H1 (cell line): ENCODE results near the gene MMD. TPM values are rescaled to one million over a fixed set of nuclear protein-coding genes. Genes with fewer than 3 reads are reported as not detected.

Experiments
- CTCF ChIA-PET: fragments of 300-600 bp; sonication (Branson Sonifier 250); formaldehyde crosslinking; loops from one replicate; lab custom pipeline; 2021; ENCODE audit not compliant: partially characterized antibody; lab: Charles Lee
- POLR2A ChIA-PET: fragments of 300-600 bp; sonication (Branson Sonifier 250); formaldehyde crosslinking; loops from one replicate; lab custom pipeline; 2021; ENCODE audit warnings: inconsistent platforms; ENCODE audit not compliant: partially characterized antibody; lab: Charles Lee
- DNase-seq, 2 experiments: peaks; one replicate each; pipeline versions ENCODE4 v3.0.0 to v3.0.0-alpha.2; 2010 to 2022; ENCODE audit warnings: low spot score in 2 of 2, low read depth in 1 of 2, mixed read lengths in 1 of 2
- FAIRE-seq: peaks from 2 replicates; lab custom pipeline; 2011; peaks lifted over from hg19 to GRCh38; lab: Jason Lieb, UNC
- H2AFZ ChIP-seq: 2 replicates; pipeline ENCODE4 v1.8.1; 2012; ENCODE audit warnings: low read length, inconsistent platforms
- H2AK5ac ChIP-seq: 2 replicates; pipeline ENCODE4 v1.6.1; 2013; ENCODE audit warnings: low read depth, low read length
- H2BK120ac ChIP-seq: replicated peaks from 2 replicates; pipeline ENCODE3; 2013; ENCODE audit warnings: low read depth, low read length, inconsistent platforms
- H2BK12ac ChIP-seq: 2 replicates; pipeline ENCODE4 v1.6.1; 2013; ENCODE audit warnings: low read depth, low read length
- H2BK15ac ChIP-seq: 2 replicates; pipeline ENCODE4 v1.6.1; 2013; ENCODE audit warnings: low read length
- H2BK20ac ChIP-seq: 2 replicates; pipeline ENCODE4 v1.6.1; 2013; ENCODE audit warnings: low read length
- H2BK5ac ChIP-seq: 2 replicates; pipeline ENCODE4 v1.6.1; 2013; ENCODE audit warnings: low read depth, low read length
- H3K14ac ChIP-seq: 2 replicates; pipeline ENCODE4 v1.6.1; 2013; ENCODE audit warnings: inconsistent platforms; ENCODE audit not compliant: insufficient read length
- H3K18ac ChIP-seq: 2 replicates; pipeline ENCODE4 v1.6.1; 2013; ENCODE audit warnings: low read length; ENCODE audit errors: extremely low read depth
- H3K23ac ChIP-seq: 2 replicates; pipeline ENCODE4 v1.6.1; 2013; ENCODE audit warnings: inconsistent platforms; ENCODE audit not compliant: insufficient read length
- H3K23me2 ChIP-seq: 2 replicates; pipeline ENCODE4 v1.6.1; 2013; ENCODE audit warnings: low read depth, low read length
- H3K27ac ChIP-seq: 2 replicates; pipeline ENCODE4 v1.6.1; 2011; ENCODE audit warnings: low read depth, low read length, inconsistent platforms
- H3K27me3 ChIP-seq, 4 experiments: replicated peaks in 1 of 4; 1 replicate in 1 of 4; 2 replicates in 3 of 4; pipeline versions ENCODE4 v1.6.1 to v1.8.1; 2011 to 2013; ENCODE audit warnings: low read length in 3 of 4, mild to moderate bottlenecking in 3 of 4, inconsistent platforms in 2 of 4, mixed read lengths in 2 of 4, moderate library complexity in 1 of 4; ENCODE audit not compliant: control insufficient read depth in 3 of 4, insufficient read depth in 3 of 4; ENCODE audit errors: extremely low read depth in 1 of 4
- H3K36me3 ChIP-seq, 4 experiments: 2 replicates each; pipeline versions ENCODE4 v1.6.1 to v1.8.1; 2011 to 2013; ENCODE audit warnings: mild to moderate bottlenecking in 4 of 4, low read length in 3 of 4, moderate library complexity in 2 of 4, control low read depth in 1 of 4, inconsistent platforms in 1 of 4; ENCODE audit not compliant: insufficient read depth in 4 of 4, control insufficient read depth in 2 of 4
- H3K4ac ChIP-seq: replicated peaks from 2 replicates; pipeline ENCODE3; 2013; ENCODE audit warnings: low read length, low read depth, mixed read lengths, inconsistent platforms; ENCODE audit not compliant: insufficient read length
- H3K4me1 ChIP-seq, 4 experiments: replicated peaks in 1 of 4; 1 replicate in 1 of 4; 2 replicates in 3 of 4; pipeline versions ENCODE4 v1.6.1 to v1.8.1; 2011 to 2013; ENCODE audit warnings: low read length in 3 of 4, inconsistent platforms in 2 of 4, mixed read lengths in 1 of 4; ENCODE audit not compliant: insufficient read depth in 4 of 4, control insufficient read depth in 3 of 4
- H3K4me2 ChIP-seq, 2 experiments: 2 replicates each; pipeline versions ENCODE4 v1.6.1 to v1.8.1; 2011 to 2013; ENCODE audit warnings: low read depth in 2 of 2, low read length in 2 of 2, control low read depth in 1 of 2, inconsistent platforms in 1 of 2, mild to moderate bottlenecking in 1 of 2; ENCODE audit not compliant: insufficient read depth in 1 of 2
- H3K4me3 ChIP-seq, 4 experiments: fragments of 200-600, 300-600 bp in 1 of 4; sonication (generic), shearing (Covaris generic), sonication (Bioruptor Twin) in 1 of 4; 2 replicates each; pipeline versions ENCODE4 v1.5.1 to v1.8.1; 2011 to 2016; ENCODE audit warnings: low read length in 4 of 4, low read depth in 3 of 4, control low read depth in 2 of 4, inconsistent platforms in 2 of 4, mild to moderate bottlenecking in 2 of 4, mixed read lengths in 1 of 4, moderate library complexity in 1 of 4; ENCODE audit not compliant: insufficient read depth in 2 of 4; ENCODE audit errors: extremely low read depth in 1 of 4
- H3K56ac ChIP-seq: replicated peaks from 2 replicates; pipeline ENCODE3; 2013; ENCODE audit warnings: low read depth, mild to moderate bottlenecking, mixed read lengths, low read length, inconsistent platforms; ENCODE audit not compliant: insufficient read length
- H3K79me1 ChIP-seq: 2 replicates; pipeline ENCODE4 v1.6.1; 2013; ENCODE audit warnings: low read depth, low read length, control low read depth
- H3K79me2 ChIP-seq, 2 experiments: 2 replicates each; pipeline versions ENCODE4 v1.6.1 to v1.8.1; 2012 to 2013; ENCODE audit warnings: low read length in 2 of 2, mild to moderate bottlenecking in 2 of 2, inconsistent platforms in 1 of 2; ENCODE audit not compliant: insufficient read depth in 2 of 2, control insufficient read depth in 1 of 2
- H3K9ac ChIP-seq, 4 experiments: replicated peaks in 1 of 4; 1 replicate in 1 of 4; 2 replicates in 3 of 4; pipeline versions ENCODE4 v1.6.1 to v1.8.1; 2011 to 2013; ENCODE audit warnings: low read depth in 3 of 4, low read length in 3 of 4, control low read depth in 2 of 4, mild to moderate bottlenecking in 2 of 4, moderate library complexity in 2 of 4, inconsistent platforms in 1 of 4; ENCODE audit errors: extremely low read depth in 1 of 4
- H3K9me3 ChIP-seq, 2 experiments: 2 replicates each; pipeline versions ENCODE4 v1.6.1 to v1.8.1; 2012 to 2013; ENCODE audit warnings: mild to moderate bottlenecking in 2 of 2, moderate library complexity in 2 of 2, control low read depth in 1 of 2, inconsistent platforms in 1 of 2, low read depth in 1 of 2, low read length in 1 of 2, mixed read lengths in 1 of 2; ENCODE audit not compliant: insufficient read depth in 2 of 2
- H4K20me1 ChIP-seq, 2 experiments: replicated peaks in 1 of 2; 2 replicates each; pipeline versions ENCODE3 to v1.8.1; 2011 to 2013; ENCODE audit warnings: inconsistent platforms in 2 of 2, low read length in 2 of 2, mild to moderate bottlenecking in 1 of 2; ENCODE audit not compliant: insufficient read depth in 2 of 2, control insufficient read depth in 1 of 2
- H4K5ac ChIP-seq: 2 replicates; pipeline ENCODE4 v1.6.1; 2013; ENCODE audit warnings: low read length, low read depth, mixed read lengths, inconsistent platforms; ENCODE audit not compliant: insufficient read length
- H4K8ac ChIP-seq: 2 replicates; pipeline ENCODE4 v1.8.0; 2013; ENCODE audit warnings: mild to moderate bottlenecking, moderate library complexity, low read length, inconsistent platforms; ENCODE audit not compliant: insufficient read depth; ENCODE audit errors: extremely low read depth
- H4K91ac ChIP-seq: replicated peaks from 2 replicates; pipeline ENCODE3; 2013; ENCODE audit warnings: low read length, mixed read lengths, inconsistent platforms; ENCODE audit not compliant: insufficient read length
- ATF3 ChIP-seq: IDR thresholded peaks from 2 replicates; pipeline ENCODE4 v1.6.1; 2011; ENCODE audit warnings: low read depth, mild to moderate bottlenecking, low read length; ENCODE audit not compliant: insufficient read depth
- CTCF ChIP-seq, 3 experiments: IDR thresholded peaks; 1 replicate in 2 of 3; 2 replicates in 1 of 3; pipeline versions ENCODE4 v1.5.1 to v1.6.1; 2011; ENCODE audit warnings: low read length in 3 of 3, mild to moderate bottlenecking in 3 of 3, inconsistent platforms in 2 of 3, low read depth in 1 of 3, moderate library complexity in 1 of 3; ENCODE audit not compliant: insufficient read depth in 1 of 3; ENCODE audit errors: control extremely low read depth in 1 of 3
- KDM4A ChIP-seq: IDR thresholded peaks from one replicate; pipeline ENCODE4 v1.7.1; 2012; ENCODE audit warnings: low read depth, mild to moderate bottlenecking, moderate library complexity, low read length, inconsistent platforms; ENCODE audit not compliant: severe bottlenecking
- RBBP5 ChIP-seq: IDR thresholded peaks from 2 replicates; pipeline ENCODE4 v1.7.1; 2012; ENCODE audit warnings: low read depth, mild to moderate bottlenecking, inconsistent platforms, low read length, moderate library complexity, borderline replicate concordance
- RFX5 ChIP-seq: IDR thresholded peaks from 2 replicates; pipeline ENCODE4 v1.6.1; 2011; ENCODE audit warnings: low read depth, low read length, improper control_type of control experiment, borderline replicate concordance
- SP1 ChIP-seq: IDR thresholded peaks from 2 replicates; pipeline ENCODE4 v1.6.1; 2011; ENCODE audit warnings: low read depth, low read length
- SP4 ChIP-seq: IDR thresholded peaks from 2 replicates; pipeline ENCODE4 v1.6.1; 2012; ENCODE audit warnings: low read length, inconsistent platforms
- TCF12 ChIP-seq: IDR thresholded peaks from 2 replicates; pipeline ENCODE4 v1.6.1; 2011; ENCODE audit warnings: low read depth, mild to moderate bottlenecking, low read length
- USF2 ChIP-seq: IDR thresholded peaks from 2 replicates; pipeline ENCODE4 v1.6.1; 2011; ENCODE audit warnings: low read length, improper control_type of control experiment
- WGBS, 2 experiments: shearing (Covaris generic) in 1 of 2; methylation state at CpG; one replicate each; pipeline versions ENCODE4 v1.1.6 to v1.1.7; 2013 to 2015; ENCODE audit warnings: low lambda C conversion rate in 2 of 2, mixed read lengths in 2 of 2, inconsistent platforms in 1 of 2, low coverage in 1 of 2, missing lambda C conversion rate in 1 of 2; ENCODE audit not compliant: insufficient replicate concordance in 2 of 2, insufficient coverage in 1 of 2, insufficient read length in 1 of 2; ENCODE audit errors: extremely low coverage in 1 of 2, missing lambda C conversion rate in 1 of 2; 5-methylcytosine and 5-hydroxymethylcytosine counted together
- polyA plus RNA-seq, 7 experiments: library from polyadenylated mRNA; depleted of rRNA in 3 of 7; stranded (reverse) in 5 of 7; unstranded in 2 of 7; fragments of >200 nt in 5 of 7; fragments of 200-250 nt in 2 of 7; gene quantifications; 1 replicate in 5 of 7; 2 replicates in 1 of 7; 4 replicates in 1 of 7; pipeline versions ENCODE4 v1.2.1 to v1.2.3, GENCODE V29; 2011 to 2013; ENCODE audit warnings: missing spikeins in 2 of 7, mixed read lengths in 2 of 7
- total RNA-seq: library from RNA; stranded (reverse); fragmentation: NEBNext Ultra II Directional; extraction: Animal tissue kit (Norgen Biotek cat#: 25700); gene quantifications from 2 replicates; pipeline ENCODE4 v1.2.1, GENCODE V29; 2021

Gene MMD
- total and polyA plus RNA-seq, 2 of the 8 experiments (the other 6 are each of a cell fraction or from before 2014, with no cell fraction given) = 28.2 to 37.8 TPM

- Histone ChIP-seq H4K8ac (no peak overlapping the region), H3K27ac (no peak overlapping the region), H3K79me1 (no peaks in the 10 kb centered on the region), H3K4ac (no peak overlapping the region), H2BK12ac (peak overlapping the region; percentile 77; the same call in 1 of the 2 replicates), H3K9ac (no peak overlapping the region), H3K23ac (no peak overlapping the region), H2BK20ac (no peak overlapping the region), H2AFZ (peak overlapping the region; percentile 97; the same call in 1 of the 2 replicates), H3K56ac (no peak overlapping the region), H4K91ac (peak overlapping the region; percentile 47), H3K23me2 (no peaks in the 10 kb centered on the region), H3K27me3 (no peaks in the 10 kb centered on the region), H3K4me1 (peaks cover 0 to 5% (median 3%) of the 10 kb centered on the region in 4 experiments; a peak in 5 of 7 replicates), H2AK5ac (no peak overlapping the region), H2BK5ac (peak overlapping the region; percentile 76; the same call in 1 of the 2 replicates), H4K5ac (no peak overlapping the region), H2BK15ac (no peak overlapping the region), H3K18ac (no peak overlapping the region), H3K4me2 (peak overlapping the region; percentile 48 to 55; a peak in 3 of 4 replicates), H4K20me1 (no peaks in the 10 kb centered on the region), H3K79me2 (no peaks in the 10 kb centered on the region), H2BK120ac (peak overlapping the region; percentile 31), H3K4me3 (peak overlapping the region in 1 of 4 experiments; percentile 28; a peak in 2 of 8 replicates), H3K36me3 (no peaks in the 10 kb centered on the region), H3K14ac (no peak overlapping the region), H3K9me3 (peaks cover 2 to 3% of the 10 kb centered on the region in 2 experiments; a peak in 1 of 4 replicates)
- peak; percentile 58 for FAIRE-seq
- ChIA-PET CTCF (interaction anchor here (0.8 to 3.2 kb wide), 4 partner anchors 9 to 357 kb away, joined by 3 to 8 read pairs (median 4); no protein-coding TSS in a partner anchor), POLR2A (no interaction called here)
- WGBS, 2 experiments = 67% methylated on average over 2 of the region's 2 CpGs; no CpG with 5 or more reads in 1 of the 2 experiments
- DNase-seq = no peak
- TF ChIP-seq RFX5 = no peak
- TF ChIP-seq RBBP5 = peak; percentile 61; the same call in 1 of the 2 replicates
- TF ChIP-seq KDM4A = no peak
- TF ChIP-seq TCF12 = 0 out of 2 replicates have a peak, but pooled peaks have one; percentile 19
- no peak for TF ChIP-seq SP4
- TF ChIP-seq SP1 = peak; percentile 64
- TF ChIP-seq ATF3 = no peak
- no peak for TF ChIP-seq USF2
- TF ChIP-seq CTCF (IDR thresholded peaks at IDR 0.05; ENCODE audit: control extremely low read depth in 1 of 3, insufficient read depth in 1 of 3, low read depth in 1 of 3, low read length in 3 of 3) = no peak
These were observed 70.8 kb downstream of the MMD start for GRCh38 chr17:55350825-55351205.
